Astrocyte (in vitro differentiated cells and primary cell): ENCODE measurements around the gene PDE11A. TPM values are rescaled to one million over a fixed set of nuclear protein-coding genes. Genes with fewer than 3 reads are reported as not detected.

Experiments used
- DNase-seq: peaks from one replicate; pipeline ENCODE4 v3.0.0-alpha.2; 2010; ENCODE audit warnings: low read depth
- FAIRE-seq: peaks from 2 replicates; lab custom pipeline; 2011; peaks lifted over from hg19 to GRCh38; lab: Jason Lieb, UNC
- H2AFZ ChIP-seq: 2 replicates; pipeline ENCODE4 v1.6.0; 2012; ENCODE audit warnings: low read depth, low read length, inconsistent platforms
- H3K27ac ChIP-seq: 2 replicates; pipeline ENCODE4 v1.5.1; 2011; ENCODE audit warnings: low read depth, low read length, inconsistent platforms
- H3K27me3 ChIP-seq: 2 replicates; pipeline ENCODE4 v1.6.0; 2011; ENCODE audit warnings: low read length, inconsistent platforms; ENCODE audit not compliant: insufficient read depth
- H3K36me3 ChIP-seq: 2 replicates; pipeline ENCODE4 v1.5.1; 2011; ENCODE audit warnings: low read length, inconsistent platforms; ENCODE audit not compliant: insufficient read depth
- H3K4me1 ChIP-seq: 2 replicates; pipeline ENCODE4 v1.5.1; 2011; ENCODE audit warnings: low read length, inconsistent platforms; ENCODE audit not compliant: insufficient read depth
- H3K4me2 ChIP-seq: 2 replicates; pipeline ENCODE4 v1.6.0; 2012; ENCODE audit warnings: low read length, inconsistent platforms
- H3K4me3 ChIP-seq: 2 replicates; pipeline ENCODE4 v1.5.1; 2011; ENCODE audit warnings: low read depth, mild to moderate bottlenecking, low read length, inconsistent platforms; ENCODE audit not compliant: insufficient read depth
- H3K79me2 ChIP-seq: 2 replicates; pipeline ENCODE4 v1.6.0; 2012; ENCODE audit warnings: mild to moderate bottlenecking, low read length, inconsistent platforms; ENCODE audit not compliant: insufficient read depth
- H3K9ac ChIP-seq: 2 replicates; pipeline ENCODE4 v1.6.0; 2012; ENCODE audit warnings: mild to moderate bottlenecking, low read length, inconsistent platforms
- H3K9me3 ChIP-seq: 2 replicates; pipeline ENCODE4 v1.5.1; 2012; ENCODE audit warnings: low read depth, mild to moderate bottlenecking, low read length, inconsistent platforms; ENCODE audit not compliant: insufficient read depth
- H4K20me1 ChIP-seq: 2 replicates; pipeline ENCODE4 v1.6.0; 2012; ENCODE audit warnings: low read length, inconsistent platforms; ENCODE audit not compliant: insufficient read depth
- H3K27ac Mint-ChIP-seq: one replicate; pipeline ENCODE4 v1.8.0; 2021; ENCODE audit warnings: mild to moderate bottlenecking, mixed read lengths; ENCODE audit not compliant: unreplicated experiment
- H3K27me3 Mint-ChIP-seq: one replicate; pipeline ENCODE4 v1.8.0; 2021; ENCODE audit warnings: low read depth, mixed read lengths; ENCODE audit not compliant: unreplicated experiment
- H3K36me3 Mint-ChIP-seq: one replicate; pipeline ENCODE4 v1.8.0; 2021; ENCODE audit warnings: low read depth, mixed read lengths; ENCODE audit not compliant: unreplicated experiment
- H3K4me1 Mint-ChIP-seq: one replicate; pipeline ENCODE4 v1.8.0; 2021; ENCODE audit warnings: low read depth, mixed read lengths; ENCODE audit not compliant: unreplicated experiment
- H3K4me3 Mint-ChIP-seq: one replicate; pipeline ENCODE4 v1.8.0; 2021; ENCODE audit warnings: mild to moderate bottlenecking, moderate library complexity, mixed read lengths; ENCODE audit not compliant: unreplicated experiment
- H3K9me3 Mint-ChIP-seq: one replicate; pipeline ENCODE4 v1.8.0; 2021; ENCODE audit warnings: mild to moderate bottlenecking, mixed read lengths; ENCODE audit not compliant: unreplicated experiment
- EZH2 ChIP-seq: IDR thresholded peaks from 2 replicates; pipeline ENCODE4 v1.6.1; 2012; ENCODE audit warnings: mild to moderate bottlenecking, low read length, inconsistent platforms; ENCODE audit not compliant: insufficient read depth
- total RNA-seq: library from RNA; stranded (reverse); gene quantifications from 2 replicates; pipeline ENCODE4 v1.2.1, GENCODE V29; 2021
- TF ChIP-seq, protein P1 (sequence below): IDR thresholded peaks from 2 replicates; pipeline ENCODE4 v1.5.1; 2011; ENCODE audit warnings: low read depth, mild to moderate bottlenecking, inconsistent platforms, low read length, moderate library complexity; ENCODE audit not compliant: insufficient read depth

PDE11A gene
- total RNA-seq, 1 donor from 2014 or later = 0.45 TPM

DNA sequence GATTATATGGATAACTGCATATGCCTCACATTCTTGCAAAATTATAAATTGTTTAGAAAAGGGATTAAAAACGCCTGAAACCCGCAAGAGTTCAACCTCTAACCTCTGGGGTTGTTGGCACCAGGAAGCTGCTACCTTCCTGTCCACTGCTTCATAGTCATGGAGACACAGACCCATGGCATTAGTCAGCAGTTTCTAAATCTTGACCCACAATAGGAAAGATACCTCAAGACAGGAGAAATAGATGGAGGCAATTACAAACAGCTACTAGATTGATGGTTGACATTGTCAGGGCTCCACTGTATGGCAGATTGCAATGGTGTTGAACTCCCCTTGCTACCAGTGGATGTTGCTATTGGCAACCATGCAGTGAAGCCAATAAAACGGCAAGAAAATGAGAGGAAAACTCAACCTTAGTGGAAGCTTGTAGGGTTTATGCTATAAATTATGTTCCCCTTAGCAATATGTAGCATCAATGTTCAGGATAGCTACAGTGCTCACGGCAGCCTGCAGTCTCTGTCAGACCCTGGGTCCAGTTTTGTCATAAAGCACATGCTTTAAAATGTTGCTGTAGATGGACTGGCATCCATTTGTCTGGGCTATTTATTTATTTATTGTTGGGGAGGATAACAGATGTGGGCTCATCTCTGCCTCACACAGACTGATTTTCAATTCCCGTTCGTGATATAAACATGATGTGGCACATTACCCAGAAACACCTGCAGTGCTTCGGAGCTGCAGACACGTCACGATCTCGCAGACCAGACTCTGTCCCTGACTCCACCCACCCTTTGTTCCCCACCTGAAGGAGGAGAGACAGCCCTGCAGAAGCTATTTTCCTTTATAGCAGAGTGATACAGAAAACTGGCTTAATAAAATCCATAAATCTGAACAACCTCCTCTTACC is 446.6 kb downstream of the PDE11A start:
- H3K27me3 Mint-ChIP-seq = no peaks in the 10 kb centered on the region
- no peaks in the 10 kb centered on the region for H3K9me3 Mint-ChIP-seq
- Histone ChIP-seq H3K4me2 (no peak overlapping the region), H3K4me1 (no peaks in the 10 kb centered on the region), H3K27me3 (peaks cover 7% of the 10 kb centered on the region), H3K9me3 (no peaks in the 10 kb centered on the region), H4K20me1 (no peaks in the 10 kb centered on the region), H3K27ac (no peak overlapping the region), H3K79me2 (no peaks in the 10 kb centered on the region), H2AFZ (no peak overlapping the region), H3K9ac (no peak overlapping the region), H3K4me3 (no peak overlapping the region), H3K36me3 (no peaks in the 10 kb centered on the region)
- no peaks in the 10 kb centered on the region for H3K36me3 Mint-ChIP-seq
- H3K4me1 Mint-ChIP-seq = no peaks in the 10 kb centered on the region
- FAIRE-seq (no peak), DNase-seq (no peak)
- no peak overlapping the region for H3K4me3 Mint-ChIP-seq
- TF ChIP-seq, protein P1, sequence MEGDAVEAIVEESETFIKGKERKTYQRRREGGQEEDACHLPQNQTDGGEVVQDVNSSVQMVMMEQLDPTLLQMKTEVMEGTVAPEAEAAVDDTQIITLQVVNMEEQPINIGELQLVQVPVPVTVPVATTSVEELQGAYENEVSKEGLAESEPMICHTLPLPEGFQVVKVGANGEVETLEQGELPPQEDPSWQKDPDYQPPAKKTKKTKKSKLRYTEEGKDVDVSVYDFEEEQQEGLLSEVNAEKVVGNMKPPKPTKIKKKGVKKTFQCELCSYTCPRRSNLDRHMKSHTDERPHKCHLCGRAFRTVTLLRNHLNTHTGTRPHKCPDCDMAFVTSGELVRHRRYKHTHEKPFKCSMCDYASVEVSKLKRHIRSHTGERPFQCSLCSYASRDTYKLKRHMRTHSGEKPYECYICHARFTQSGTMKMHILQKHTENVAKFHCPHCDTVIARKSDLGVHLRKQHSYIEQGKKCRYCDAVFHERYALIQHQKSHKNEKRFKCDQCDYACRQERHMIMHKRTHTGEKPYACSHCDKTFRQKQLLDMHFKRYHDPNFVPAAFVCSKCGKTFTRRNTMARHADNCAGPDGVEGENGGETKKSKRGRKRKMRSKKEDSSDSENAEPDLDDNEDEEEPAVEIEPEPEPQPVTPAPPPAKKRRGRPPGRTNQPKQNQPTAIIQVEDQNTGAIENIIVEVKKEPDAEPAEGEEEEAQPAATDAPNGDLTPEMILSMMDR = no peak
- no peak for TF ChIP-seq EZH2
- H3K27ac Mint-ChIP-seq = no peak overlapping the region

DNA sequence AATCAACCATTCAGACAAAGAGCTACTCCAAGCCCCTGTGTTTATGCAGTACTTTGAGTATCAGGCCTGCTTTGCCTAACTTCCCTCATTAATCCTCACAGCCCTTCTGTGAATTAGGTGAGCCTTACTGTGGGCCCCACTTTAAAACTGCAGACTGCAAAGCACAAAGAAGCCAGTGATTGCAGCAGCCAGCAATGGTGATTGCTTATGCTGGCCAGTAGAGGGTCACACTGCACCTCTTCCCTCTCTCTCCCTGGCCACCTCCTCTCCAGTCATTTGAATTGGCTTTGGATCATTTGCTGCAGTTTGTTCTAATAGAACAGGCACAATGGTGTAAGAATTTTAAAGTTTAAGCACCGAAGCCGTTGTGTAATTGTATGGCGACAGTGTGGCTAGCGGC is 450.1 kb downstream of the PDE11A start:
- no peak overlapping the region for H3K27ac Mint-ChIP-seq

More for the DNA sequence above, 450.1 kb downstream of the PDE11A start:
- H3K4me2 ChIP-seq = peak overlapping the region; percentile 70
- no peaks in the 10 kb centered on the region for H3K79me2 ChIP-seq
- H3K36me3 Mint-ChIP-seq = no peaks in the 10 kb centered on the region
- FAIRE-seq = no peak
- no peaks in the 10 kb centered on the region for H3K9me3 ChIP-seq
- H2AFZ ChIP-seq = peak overlapping the region; percentile 74
- peaks cover 2% of the 10 kb centered on the region for H3K27me3 ChIP-seq
- H3K9me3 Mint-ChIP-seq = no peaks in the 10 kb centered on the region
- H3K4me1 Mint-ChIP-seq = no peaks in the 10 kb centered on the region
- H3K4me3 ChIP-seq = no peak overlapping the region
- H3K27ac ChIP-seq = no peak overlapping the region
- TF ChIP-seq EZH2 = no peak
- TF ChIP-seq, protein P1 = peak; percentile 58
- no peaks in the 10 kb centered on the region for H4K20me1 ChIP-seq
- no peaks in the 10 kb centered on the region for H3K27me3 Mint-ChIP-seq
- H3K36me3 ChIP-seq = no peaks in the 10 kb centered on the region
- H3K9ac ChIP-seq = no peak overlapping the region
- H3K4me3 Mint-ChIP-seq = no peak overlapping the region
- H3K4me1 ChIP-seq = no peaks in the 10 kb centered on the region
- no peak for DNase-seq
